ENCODE data around the gene PTPN22.
"Not testable (repeated sequence)": the region's sequence is repeated elsewhere in the genome, so short reads cannot be mapped to it uniquely, and the experiment has no call there.

The PTPN22 gene

GRCh38 chr1:113886417-113887401 lies 15.2 kb upstream of the PTPN22 start:
- DNase-seq: no peak

- no peak for DNase-seq
Measured at GRCh38 chr1:113881661-113882060, 10.1 kb upstream of the PTPN22 start.

GRCh38 chr1:113879739-113880038 lies 8.2 kb upstream of the PTPN22 start:
- no peak for DNase-seq

GRCh38 chr1:113876176-113876575 lies 4.7 kb upstream of the PTPN22 start:
- no peak for DNase-seq

- no peak for DNase-seq
Measured at GRCh38 chr1:113875714-113876113, 4.2 kb upstream of the PTPN22 start.

- no peak for DNase-seq
Measured at GRCh38 chr1:113874012-113874879, 2.7 kb upstream of the PTPN22 start.

GRCh38 chr1:113872219-113872935 lies 865 bp upstream of the PTPN22 start:
- DNase-seq: no peak

GRCh38 chr1:113870778-113871177 lies 734 bp downstream of the PTPN22 start:
- no peak for DNase-seq

GRCh38 chr1:113868387-113869083 lies 3.0 kb downstream of the PTPN22 start:
- no peak for DNase-seq

GRCh38 chr1:113861641-113862040 lies 9.9 kb downstream of the PTPN22 start:
- no peak for DNase-seq

GRCh38 chr1:113860891-113861290 lies 10.6 kb downstream of the PTPN22 start:
- DNase-seq: no peak

GRCh38 chr1:113859478-113860175 lies 11.9 kb downstream of the PTPN22 start:
- no peak for DNase-seq

GRCh38 chr1:113858982-113859381 lies 12.5 kb downstream of the PTPN22 start:
- DNase-seq: no peak

- DNase-seq: no peak
Measured at GRCh38 chr1:113858418-113858817, 13.1 kb downstream of the PTPN22 start.

GRCh38 chr1:113857776-113858175 lies 13.7 kb downstream of the PTPN22 start:
- DNase-seq: no peak

- DNase-seq: no peak
Measured at GRCh38 chr1:113856401-113856790, 15.1 kb downstream of the PTPN22 start.

- DNase-seq: no peak
Measured at GRCh38 chr1:113855630-113856400, 15.7 kb downstream of the PTPN22 start.

GRCh38 chr1:113854234-113854633 lies 17.3 kb downstream of the PTPN22 start:
- no peak for DNase-seq

- not testable (repeated sequence) for DNase-seq
Measured at GRCh38 chr1:113852694-113853093, 18.8 kb downstream of the PTPN22 start.

GRCh38 chr1:113850127-113850796 lies 21.2 kb downstream of the PTPN22 start:
- DNase-seq: no peak

- no peak for DNase-seq
Measured at GRCh38 chr1:113849072-113849471, 22.4 kb downstream of the PTPN22 start.

Data from activated effector memory CD4-positive, alpha-beta T cell treated with Interleukin-2 at 50 U/mL for 16 hours (primary cell).